SU-DHL-6 (cell line): ENCODE measurements around the gene FBXO28.

Source experiments
- CTCF ChIP-seq: fragments of 200-600 bp; sonication (generic); IDR thresholded peaks from one replicate; pipeline ENCODE4 v1.5.1; 2017; ENCODE audit warnings: antibody characterized with exemption, mild to moderate bottlenecking, low read length, moderate library complexity; ENCODE audit not compliant: insufficient read depth, poor library complexity, severe bottlenecking
- EZH2phosphoT487 ChIP-seq: fragments of 200-600 bp; sonication (generic), shearing (Covaris generic); conservative IDR thresholded peaks from 2 replicates; pipeline ENCODE4 v1.6.1; 2018; ENCODE audit warnings: mild to moderate bottlenecking, antibody characterized with exemption, low read length, moderate library complexity, mixed read lengths

- TF ChIP-seq CTCF (no peak), EZH2phosphoT487 (no peak)
These were observed 35.8 kb downstream of the FBXO28 start for GRCh38 chr1:224149709-224150108.
